ENCODE results near the gene PPP6R3. TPM values are rescaled to one million over a fixed set of nuclear protein-coding genes. Genes with fewer than 3 reads are reported as not detected.

Gene PPP6R3, protein sequence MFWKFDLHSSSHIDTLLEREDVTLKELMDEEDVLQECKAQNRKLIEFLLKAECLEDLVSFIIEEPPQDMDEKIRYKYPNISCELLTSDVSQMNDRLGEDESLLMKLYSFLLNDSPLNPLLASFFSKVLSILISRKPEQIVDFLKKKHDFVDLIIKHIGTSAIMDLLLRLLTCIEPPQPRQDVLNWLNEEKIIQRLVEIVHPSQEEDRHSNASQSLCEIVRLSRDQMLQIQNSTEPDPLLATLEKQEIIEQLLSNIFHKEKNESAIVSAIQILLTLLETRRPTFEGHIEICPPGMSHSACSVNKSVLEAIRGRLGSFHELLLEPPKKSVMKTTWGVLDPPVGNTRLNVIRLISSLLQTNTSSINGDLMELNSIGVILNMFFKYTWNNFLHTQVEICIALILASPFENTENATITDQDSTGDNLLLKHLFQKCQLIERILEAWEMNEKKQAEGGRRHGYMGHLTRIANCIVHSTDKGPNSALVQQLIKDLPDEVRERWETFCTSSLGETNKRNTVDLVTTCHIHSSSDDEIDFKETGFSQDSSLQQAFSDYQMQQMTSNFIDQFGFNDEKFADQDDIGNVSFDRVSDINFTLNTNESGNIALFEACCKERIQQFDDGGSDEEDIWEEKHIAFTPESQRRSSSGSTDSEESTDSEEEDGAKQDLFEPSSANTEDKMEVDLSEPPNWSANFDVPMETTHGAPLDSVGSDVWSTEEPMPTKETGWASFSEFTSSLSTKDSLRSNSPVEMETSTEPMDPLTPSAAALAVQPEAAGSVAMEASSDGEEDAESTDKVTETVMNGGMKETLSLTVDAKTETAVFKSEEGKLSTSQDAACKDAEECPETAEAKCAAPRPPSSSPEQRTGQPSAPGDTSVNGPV
- 100 to 1,000 TPM; 126 to 129 (median 128) TPM for total RNA-seq

DNA sequence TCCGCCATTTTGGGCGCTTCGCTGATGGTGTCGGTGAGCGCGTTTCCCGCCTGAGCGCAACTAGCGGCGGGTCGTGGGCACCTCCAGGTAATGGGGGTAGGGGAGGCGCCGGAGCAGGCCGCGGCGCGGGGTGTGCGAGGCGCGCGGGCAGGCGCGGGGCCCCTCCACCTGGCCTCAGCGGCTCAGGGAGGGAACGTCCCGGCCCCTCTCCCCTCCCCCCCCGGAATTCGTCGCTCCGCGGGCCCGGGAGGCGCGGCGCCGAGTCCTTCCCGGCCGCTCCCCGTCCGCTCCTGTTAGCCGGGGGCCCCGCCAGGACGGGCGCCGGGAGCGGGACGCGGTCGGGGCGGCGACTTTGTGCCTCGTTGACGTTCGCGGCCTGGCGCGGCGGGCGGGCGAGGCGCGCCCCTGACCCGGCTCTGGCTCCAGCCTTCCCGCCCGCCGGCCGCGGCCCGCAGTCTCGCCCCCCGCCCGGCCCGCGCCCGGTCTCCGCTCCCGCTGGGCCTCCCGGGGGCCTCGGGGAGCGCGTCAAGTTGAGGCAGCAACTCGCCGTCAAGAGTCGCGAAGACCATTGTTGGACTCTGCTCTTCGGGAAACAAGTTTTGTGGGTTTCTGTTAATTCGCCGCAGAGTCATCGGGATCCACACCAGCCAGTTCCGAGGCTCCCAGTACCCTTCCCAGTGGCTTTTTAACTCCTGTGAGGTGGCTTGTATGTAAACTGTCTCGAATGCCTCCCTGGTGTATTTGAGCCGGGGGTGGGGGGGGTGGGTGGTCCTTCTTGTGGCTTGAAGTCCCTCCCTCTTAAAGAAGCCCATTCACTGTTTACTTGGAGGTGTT lies at the start of gene PPP6R3:
PPP6R3 (plus strand) TSS at position 12 of the 834 bp plus-strand sequence. CDS start 76,913 bp downstream, outside the sequence.
- ATAC-seq, result peak; percentile 39 to 47
- Mint-ChIP-seq H3K4me3 (peak within 1 kb of the TSS; percentile 97), H3K9me3 (no peaks in the 10 kb centered on the region), H3K4me1 (ENCODE audit: low read depth) (peaks cover 37% of the 10 kb centered on the region), H3K36me3 (ENCODE audit: insufficient read depth) (peaks cover 7% of the 10 kb centered on the region), H3K27me3 (ENCODE audit: low read depth) (no peaks in the 10 kb centered on the region)
- no peak for DNase-seq

DNA sequence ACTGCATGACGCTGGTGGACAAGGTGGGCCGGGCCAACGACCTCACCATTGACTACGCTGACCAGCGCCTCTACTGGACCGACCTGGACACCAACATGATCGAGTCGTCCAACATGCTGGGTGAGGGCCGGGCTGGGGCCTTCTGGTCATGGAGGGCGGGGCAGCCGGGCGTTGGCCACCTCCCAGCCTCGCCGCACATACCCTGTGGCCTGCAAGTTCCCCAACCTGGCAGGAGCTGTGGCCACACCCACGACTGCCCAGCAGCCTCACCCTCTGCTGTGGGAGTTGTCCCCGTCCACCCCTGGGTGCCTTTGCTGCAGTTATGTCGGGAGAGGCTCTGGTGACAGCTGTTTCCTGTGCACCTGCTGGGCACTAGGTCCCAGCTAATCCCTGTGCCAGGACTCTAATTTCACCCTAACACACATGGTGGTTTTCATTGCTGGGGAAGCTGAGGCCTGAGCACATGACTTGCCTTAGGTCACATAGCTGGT lies 49.0 kb upstream of the PPP6R3 start:
- ATAC-seq, result no peak

GRCh38 chr11:68412593-68413475 lies 47.7 kb upstream of the PPP6R3 start:
- no peak for DNase-seq
- H3K27me3 Mint-ChIP-seq (ENCODE audit: low read depth), result no peaks in the 10 kb centered on the region

More for the DNA sequence above, 49.0 kb upstream of the PPP6R3 start:
- Mint-ChIP-seq H3K4me3 (no peak overlapping the region), H3K9me3 (no peaks in the 10 kb centered on the region), H3K27me3 (ENCODE audit: low read depth) (no peaks in the 10 kb centered on the region), H3K36me3 (ENCODE audit: insufficient read depth) (peaks cover 4% of the 10 kb centered on the region), H3K4me1 (ENCODE audit: low read depth) (no peaks in the 10 kb centered on the region)
- DNase-seq, result no peak

GRCh38 chr11:68413591-68413999 lies 47.0 kb upstream of the PPP6R3 start:
- no peaks in the 10 kb centered on the region for H3K9me3 Mint-ChIP-seq
- DNase-seq (no peak), ATAC-seq (no peak)
- no peaks in the 10 kb centered on the region for H3K27me3 Mint-ChIP-seq (ENCODE audit: low read depth)
- H3K4me3 Mint-ChIP-seq, result no peak overlapping the region
- H3K36me3 Mint-ChIP-seq (ENCODE audit: insufficient read depth), result peaks cover 4% of the 10 kb centered on the region
- peaks cover 3% of the 10 kb centered on the region for H3K4me1 Mint-ChIP-seq (ENCODE audit: low read depth)

More at GRCh38 chr11:68412593-68413475, 47.7 kb upstream of the PPP6R3 start:
- no peaks in the 10 kb centered on the region for H3K9me3 Mint-ChIP-seq
- H3K4me3 Mint-ChIP-seq, result no peak overlapping the region
- peak; percentile 58 to 77 for ATAC-seq
- peaks cover 3% of the 10 kb centered on the region for H3K4me1 Mint-ChIP-seq (ENCODE audit: low read depth)
- peaks cover 4% of the 10 kb centered on the region for H3K36me3 Mint-ChIP-seq (ENCODE audit: insufficient read depth)

DNA sequence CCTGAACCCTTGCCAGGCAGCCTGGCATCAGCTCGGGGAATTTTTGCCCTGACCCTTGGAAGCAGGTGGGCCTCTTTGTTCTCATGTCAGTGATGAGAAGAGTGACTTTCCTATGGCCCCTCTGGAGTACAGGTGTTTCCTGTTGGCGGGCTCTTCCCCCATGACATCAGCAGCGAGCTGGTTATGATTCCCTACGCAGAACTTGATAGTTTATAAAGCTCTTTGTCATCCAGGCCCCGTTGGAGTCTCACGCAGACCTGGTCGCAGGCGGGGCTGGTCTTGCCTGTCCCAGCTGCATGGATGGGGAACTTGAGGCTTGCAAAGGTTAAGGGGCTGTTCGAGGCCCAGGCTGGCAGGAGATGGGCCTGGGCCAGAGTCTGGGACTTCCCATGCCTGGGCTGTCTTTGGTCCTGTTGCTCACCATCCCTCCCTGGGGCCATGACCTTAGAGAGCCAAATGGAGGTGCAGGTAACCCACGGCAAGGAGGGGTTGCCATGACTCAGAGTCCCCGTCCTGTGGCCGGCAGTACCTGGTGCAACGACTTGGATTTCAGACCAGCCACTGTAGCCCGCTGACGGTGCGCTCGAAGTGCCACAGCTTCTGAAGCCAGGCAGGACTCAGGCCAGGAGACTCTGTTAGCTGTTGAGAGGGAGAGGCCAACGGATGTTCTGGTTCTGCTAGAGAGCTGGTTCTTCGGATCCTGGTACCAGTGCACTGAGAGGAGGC lies 45.9 kb upstream of the PPP6R3 start:
- no peak for DNase-seq
- H3K4me3 Mint-ChIP-seq, result no peak overlapping the region
- H3K9me3 Mint-ChIP-seq, result no peaks in the 10 kb centered on the region
- ATAC-seq, result no peak
- H3K27me3 Mint-ChIP-seq (ENCODE audit: low read depth), result no peaks in the 10 kb centered on the region
- H3K4me1 Mint-ChIP-seq (ENCODE audit: low read depth), result peaks cover 3% of the 10 kb centered on the region
- peaks cover 4% of the 10 kb centered on the region for H3K36me3 Mint-ChIP-seq (ENCODE audit: insufficient read depth)

GRCh38 chr11:68416070-68416578 lies 44.4 kb upstream of the PPP6R3 start:
- no peaks in the 10 kb centered on the region for H3K9me3 Mint-ChIP-seq
- peaks cover 4% of the 10 kb centered on the region for H3K36me3 Mint-ChIP-seq (ENCODE audit: insufficient read depth)
- H3K4me3 Mint-ChIP-seq, result no peak overlapping the region
- peaks cover 3% of the 10 kb centered on the region for H3K4me1 Mint-ChIP-seq (ENCODE audit: low read depth)
- no peak for DNase-seq
- no peak for ATAC-seq
- no peaks in the 10 kb centered on the region for H3K27me3 Mint-ChIP-seq (ENCODE audit: low read depth)

GRCh38 chr11:68418648-68419047 lies 41.9 kb upstream of the PPP6R3 start:
- DNase-seq (no peak), ATAC-seq (no peak)
- Mint-ChIP-seq H3K9me3 (no peaks in the 10 kb centered on the region), H3K36me3 (ENCODE audit: insufficient read depth) (peaks cover 4% of the 10 kb centered on the region), H3K4me3 (no peak overlapping the region), H3K4me1 (ENCODE audit: low read depth) (peaks cover 3% of the 10 kb centered on the region), H3K27me3 (ENCODE audit: low read depth) (no peaks in the 10 kb centered on the region)

DNA sequence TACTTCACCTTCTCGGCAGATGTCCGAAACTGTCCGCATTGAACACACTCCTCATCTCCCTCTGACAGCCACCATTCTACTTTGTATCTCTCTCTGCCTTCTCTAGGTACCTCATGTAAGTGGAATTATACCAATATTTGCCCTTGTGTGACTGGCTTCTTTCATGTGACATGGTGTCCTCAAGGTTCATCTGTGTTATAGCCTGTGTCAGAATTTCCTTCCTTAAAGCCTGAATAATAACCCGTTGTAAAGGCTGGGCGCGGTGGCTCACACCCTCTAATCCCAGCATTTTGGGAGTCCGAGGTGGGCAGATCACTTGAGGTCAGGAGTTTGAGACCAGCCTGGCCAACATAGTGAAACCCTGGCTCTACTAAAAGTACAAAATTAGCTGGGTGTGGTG lies 40.4 kb upstream of the PPP6R3 start:
- Mint-ChIP-seq H3K36me3 (ENCODE audit: insufficient read depth) (no peaks in the 10 kb centered on the region), H3K27me3 (ENCODE audit: low read depth) (no peaks in the 10 kb centered on the region), H3K9me3 (no peaks in the 10 kb centered on the region), H3K4me1 (ENCODE audit: low read depth) (peaks cover 3% of the 10 kb centered on the region), H3K4me3 (no peak overlapping the region)
- DNase-seq (no peak), ATAC-seq (no peak)

DNA sequence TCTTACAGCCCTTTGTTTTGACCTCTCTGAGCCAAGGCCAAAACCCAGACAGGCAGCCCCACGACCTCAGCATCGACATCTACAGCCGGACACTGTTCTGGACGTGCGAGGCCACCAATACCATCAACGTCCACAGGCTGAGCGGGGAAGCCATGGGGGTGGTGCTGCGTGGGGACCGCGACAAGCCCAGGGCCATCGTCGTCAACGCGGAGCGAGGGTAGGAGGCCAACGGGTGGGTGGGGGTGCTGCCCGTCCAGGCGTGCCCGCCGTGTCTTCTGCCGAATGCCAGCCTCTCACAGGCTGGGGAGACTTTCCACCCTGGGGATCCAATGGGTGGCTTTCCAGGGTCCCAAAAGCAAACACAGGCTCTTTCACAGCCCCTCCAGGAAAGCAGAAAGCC lies 37.1 kb upstream of the PPP6R3 start:
- H3K9me3 Mint-ChIP-seq, result no peaks in the 10 kb centered on the region
- no peaks in the 10 kb centered on the region for H3K4me1 Mint-ChIP-seq (ENCODE audit: low read depth)
- no peaks in the 10 kb centered on the region for H3K36me3 Mint-ChIP-seq (ENCODE audit: insufficient read depth)
- H3K4me3 Mint-ChIP-seq, result no peak overlapping the region
- no peak for DNase-seq
- H3K27me3 Mint-ChIP-seq (ENCODE audit: low read depth), result no peaks in the 10 kb centered on the region
- no peak for ATAC-seq

DNA sequence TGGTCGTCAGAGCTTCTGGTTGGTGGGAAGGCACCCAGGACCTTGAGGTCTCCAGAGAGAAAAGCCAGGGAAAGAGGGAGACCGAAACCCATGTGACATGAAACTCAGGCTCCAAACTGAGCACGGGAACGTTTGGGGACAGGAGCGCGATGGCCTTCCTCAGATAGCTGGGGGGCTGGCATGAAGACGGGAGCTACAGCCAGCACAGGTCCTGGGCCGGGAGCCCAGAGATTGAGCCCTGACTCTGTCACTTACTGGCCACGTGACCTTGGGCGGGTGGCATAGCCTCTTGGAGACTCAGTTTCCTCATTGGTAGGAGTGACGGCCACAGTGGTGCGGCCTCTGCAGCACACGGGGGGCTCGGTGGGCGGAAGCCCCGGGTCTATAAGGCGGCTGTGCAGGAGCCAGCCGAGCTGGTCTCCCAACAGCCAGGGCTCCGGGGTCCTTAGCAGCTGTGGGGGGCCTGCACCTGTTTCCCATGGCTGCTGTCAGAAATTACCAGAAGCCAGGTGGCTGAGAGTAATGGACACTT lies 36.4 kb upstream of the PPP6R3 start:
- DNase-seq (no peak), ATAC-seq (no peak)
- H3K9me3 Mint-ChIP-seq, result no peaks in the 10 kb centered on the region
- H3K4me3 Mint-ChIP-seq, result no peak overlapping the region
- H3K36me3 Mint-ChIP-seq (ENCODE audit: insufficient read depth), result no peaks in the 10 kb centered on the region
- H3K4me1 Mint-ChIP-seq (ENCODE audit: low read depth), result no peaks in the 10 kb centered on the region
- H3K27me3 Mint-ChIP-seq (ENCODE audit: low read depth), result no peaks in the 10 kb centered on the region

GRCh38 chr11:68424981-68425865 lies 35.3 kb upstream of the PPP6R3 start:
- Mint-ChIP-seq H3K4me3 (no peak overlapping the region), H3K4me1 (ENCODE audit: low read depth) (no peaks in the 10 kb centered on the region), H3K9me3 (peaks cover 6% of the 10 kb centered on the region), H3K36me3 (ENCODE audit: insufficient read depth) (peaks cover 4% of the 10 kb centered on the region), H3K27me3 (ENCODE audit: low read depth) (no peaks in the 10 kb centered on the region)
- ATAC-seq, result no peak
- no peak for DNase-seq

Data from activated T-cell treated with anti-CD3 and anti-CD28 coated beads, Interleukin-2, amount 50 U/mL, for 4 hours (primary cell).